Testis (tissue), 3 donors: Measurements from ENCODE around the gene HOXA6. TPM values are rescaled to one million over a fixed set of nuclear protein-coding genes. Genes with fewer than 3 reads are reported as not detected.

Source experiments
- DNase-seq: peaks from one replicate; pipeline ENCODE4 v3.0.0-alpha.2; 2019
- H3K27ac ChIP-seq, 2 donors: fragments of 200-600 bp; sonication (generic); one replicate each; pipeline ENCODE4 v1.5.1; 2019
- H3K27me3 ChIP-seq: fragments of 200-600 bp; sonication (generic); one replicate; pipeline ENCODE4 v1.5.1; 2019
- H3K36me3 ChIP-seq: fragments of 200-600 bp; sonication (generic); one replicate; pipeline ENCODE4 v1.5.1; 2017; ENCODE audit warnings: low read depth; ENCODE audit errors: missing control alignments
- H3K4me1 ChIP-seq: fragments of 200-600 bp; sonication (generic); one replicate; pipeline ENCODE4 v1.5.1; 2019
- H3K4me3 ChIP-seq, 2 donors: fragments of 200-600 bp; sonication (generic); one replicate each; pipeline ENCODE4 v1.5.1; 2017 to 2019
- H3K9me3 ChIP-seq: fragments of 200-600 bp; sonication (generic); one replicate; pipeline ENCODE4 v1.5.1; 2017
- CTCF ChIP-seq, 3 experiments: fragments of 450-650 bp in 2 of 3; fragments of 200-600 bp in 1 of 3; sonication (generic) in 1 of 3; IDR thresholded peaks; one replicate each; pipeline ENCODE4 v1.5.1; 2016 to 2019; ENCODE audit warnings: antibody characterized with exemption in 3 of 3, mild to moderate bottlenecking in 2 of 3, moderate library complexity in 1 of 3
- POLR2A ChIP-seq: fragments of 450-650 bp; IDR thresholded peaks from one replicate; pipeline ENCODE4 v1.6.1; 2017; ENCODE audit warnings: antibody characterized with exemption, mild to moderate bottlenecking, moderate library complexity
- WGBS, 2 donors: methylation state at CpG; one replicate each; pipeline ENCODE4 v1.1.5; 2018; 5-methylcytosine and 5-hydroxymethylcytosine counted together
- intact Hi-C: fragments of 100-400 bp; cut with DNase I; formaldehyde crosslinking; loops from one replicate; pipeline ENCODE4 v1.15.1; 2023; ENCODE audit warnings: low total_unique reads
- polyA plus RNA-seq: library from polyadenylated mRNA; stranded (reverse); fragments of 350-450 nt; fragmentation: Illumina TruSeq; extraction: RNeasy Lipid Tissue Mini Kit (QIAGEN cat#74804); gene quantifications from one replicate; pipeline ENCODE4 v1.2.3, GENCODE V29; 2014; ENCODE audit warnings: low read depth, low replicate concordance; ENCODE audit not compliant: insufficient read depth
- total RNA-seq, 2 donors: library from RNA; depleted of rRNA; stranded (reverse); fragments of >200 nt; gene quantifications; one replicate each; pipeline ENCODE4 v1.2.3, GENCODE V29; 2016

Gene HOXA6
- total and polyA plus RNA-seq, 3 donors from 2014 or later = 0.37 TPM; not detected in 2

DNA sequence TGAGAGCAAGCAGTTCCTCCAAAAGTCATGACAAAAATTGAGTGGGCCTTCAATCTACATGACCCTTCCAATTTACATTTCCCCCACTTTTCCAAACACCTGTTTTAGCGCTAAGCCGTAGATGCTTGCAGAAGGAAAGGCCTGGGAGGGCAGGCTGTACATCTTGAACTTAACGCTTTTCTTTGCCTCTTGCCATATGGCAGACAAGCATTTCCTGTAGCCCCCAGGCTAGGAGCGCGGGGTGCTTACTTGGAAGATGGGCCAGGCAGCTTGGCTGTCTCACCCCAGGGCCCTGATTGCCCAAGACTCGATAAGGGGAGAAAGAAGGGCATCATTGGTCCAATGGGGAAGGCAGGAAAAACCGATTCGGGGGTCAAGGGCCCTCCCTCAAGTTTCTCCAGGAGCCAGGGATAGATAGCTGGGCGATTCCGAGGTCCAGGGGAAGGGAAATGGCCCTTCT is 24.8 kb upstream of the HOXA6 start:
- peaks cover 12% of the 10 kb centered on the region for H3K4me1 ChIP-seq
- DNase-seq = no peak
- intact Hi-C loops = no loop called here
- no peaks in the 10 kb centered on the region for H3K9me3 ChIP-seq
- H3K27me3 ChIP-seq = no peaks in the 10 kb centered on the region
- H3K36me3 ChIP-seq = no peaks in the 10 kb centered on the region
- H3K4me3 ChIP-seq = no peak overlapping the region
- WGBS, 2 donors = 18 to 19% methylated on average over 9 to 10 of the region's 10 CpGs
- no peak for TF ChIP-seq CTCF (IDR thresholded peaks at IDR 0.05)
- no peak for TF ChIP-seq POLR2A
- H3K27ac ChIP-seq = no peak overlapping the region

DNA sequence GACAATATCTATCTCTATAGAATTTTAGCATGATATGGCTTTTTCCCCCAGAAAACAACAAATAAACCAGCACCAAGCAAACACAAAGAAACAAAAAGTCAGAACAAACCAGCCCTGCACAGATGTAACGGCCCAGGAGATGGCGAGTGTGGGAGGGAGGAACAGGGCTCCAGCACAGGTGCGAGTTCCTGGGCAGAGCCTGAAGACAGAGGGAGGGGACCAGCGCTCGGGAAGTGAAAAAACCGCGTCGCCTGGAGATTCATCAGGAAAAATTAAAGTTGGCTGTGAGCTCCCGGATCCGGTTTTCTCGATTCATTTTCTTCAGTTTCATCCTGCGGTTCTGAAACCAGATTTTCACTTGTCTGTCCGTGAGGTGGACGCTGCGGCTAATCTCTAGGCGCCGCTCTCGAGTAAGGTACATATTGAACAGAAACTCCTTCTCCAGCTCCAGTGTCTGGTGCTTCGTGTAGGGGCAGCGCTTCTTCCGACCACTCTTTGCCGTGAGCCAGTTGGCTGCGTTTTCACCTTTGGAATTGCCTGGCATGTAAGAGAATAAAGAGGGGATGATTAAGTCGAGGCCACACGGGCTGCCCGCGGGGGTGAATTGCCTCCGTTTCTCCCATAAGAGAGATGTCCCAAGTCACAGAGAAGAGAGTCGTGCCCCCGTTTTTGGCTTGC is 24.2 kb upstream of the HOXA6 start:
- H3K9me3 ChIP-seq = no peaks in the 10 kb centered on the region
- peaks cover 12% of the 10 kb centered on the region for H3K4me1 ChIP-seq
- H3K27ac ChIP-seq = no peak overlapping the region
- H3K36me3 ChIP-seq = no peaks in the 10 kb centered on the region
- TF ChIP-seq POLR2A (no peak), CTCF (IDR thresholded peaks at IDR 0.05) (no peak)
- DNase-seq = no peak
- 12 to 13% methylated on average over 30 of the region's 30 CpGs for WGBS, 2 donors
- peaks cover under 1% of the 10 kb centered on the region for H3K27me3 ChIP-seq
- intact Hi-C loops = no loop called here
- H3K4me3 ChIP-seq = no peak overlapping the region

DNA sequence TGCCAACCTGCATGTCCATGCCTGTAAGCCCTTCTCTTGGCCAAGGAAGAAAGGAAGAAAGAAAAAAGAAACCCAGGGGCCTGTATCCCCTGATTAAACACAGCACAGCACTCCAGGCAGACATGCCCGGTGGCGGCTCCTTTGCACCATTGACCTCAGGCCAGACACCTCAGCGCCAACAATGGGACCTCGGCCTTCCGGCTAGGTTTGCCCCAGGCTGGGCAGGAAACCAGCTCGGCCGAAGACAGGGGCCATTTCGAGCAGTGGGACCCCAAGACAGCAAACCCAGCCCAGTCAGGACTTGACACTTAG is 23.7 kb upstream of the HOXA6 start:
- intact Hi-C loops = no loop called here
- DNase-seq = no peak
- no peak overlapping the region for H3K27ac ChIP-seq
- TF ChIP-seq POLR2A (no peak), CTCF (IDR thresholded peaks at IDR 0.05) (no peak)
- 43 to 51% methylated on average over 8 of the region's 8 CpGs for WGBS, 2 donors
- no peaks in the 10 kb centered on the region for H3K36me3 ChIP-seq
- H3K27me3 ChIP-seq = peaks cover 4% of the 10 kb centered on the region
- H3K4me3 ChIP-seq = no peak overlapping the region
- H3K4me1 ChIP-seq = peaks cover 12% of the 10 kb centered on the region
- H3K9me3 ChIP-seq = no peaks in the 10 kb centered on the region

GRCh38 chr7:27170426-27171324 is 23.1 kb upstream of the HOXA6 start:
- Histone ChIP-seq H3K9me3 (no peaks in the 10 kb centered on the region), H3K4me1 (peaks cover 12% of the 10 kb centered on the region), H3K36me3 (no peaks in the 10 kb centered on the region), H3K27ac (no peak overlapping the region), H3K4me3 (no peak overlapping the region), H3K27me3 (peaks cover 4% of the 10 kb centered on the region)
- 42 to 48% methylated on average over 11 of the region's 11 CpGs for WGBS, 2 donors
- intact Hi-C loops = no loop called here
- TF ChIP-seq POLR2A (no peak), CTCF (IDR thresholded peaks at IDR 0.05) (no peak)
- no peak for DNase-seq
